Putamen (tissue), 1 donor: Measurements from ENCODE around the gene ADAMTS17.

Source experiments
- DNase-seq: peaks from one replicate; pipeline ENCODE4 v3.0.0-alpha.2; 2016; ENCODE audit warnings: low spot score

ADAMTS17 gene

GRCh38 chr15:100201376-100202280 is 140.1 kb downstream of the ADAMTS17 start:
- DNase-seq, result no peak

- DNase-seq, result no peak
Observed at GRCh38 chr15:100200287-100200880, 141.4 kb downstream of the ADAMTS17 start.

- no peak for DNase-seq
Observed at GRCh38 chr15:100199711-100200286, 142.0 kb downstream of the ADAMTS17 start.

- DNase-seq, result no peak
Observed at GRCh38 chr15:100198442-100198841, 143.3 kb downstream of the ADAMTS17 start.

- no peak for DNase-seq
Observed at GRCh38 chr15:100196326-100197058, 145.3 kb downstream of the ADAMTS17 start.

GRCh38 chr15:100194996-100195395 is 146.8 kb downstream of the ADAMTS17 start:
- DNase-seq, result no peak

- no peak for DNase-seq
Observed at GRCh38 chr15:100193277-100193860, 148.4 kb downstream of the ADAMTS17 start.

- DNase-seq, result no peak
Observed at GRCh38 chr15:100192097-100193080, 149.4 kb downstream of the ADAMTS17 start.

- DNase-seq, result no peak
Observed at GRCh38 chr15:100191161-100191560, 150.6 kb downstream of the ADAMTS17 start.

- DNase-seq, result no peak
Observed at GRCh38 chr15:100190675-100191074, 151.1 kb downstream of the ADAMTS17 start.

- DNase-seq, result no peak
Observed at GRCh38 chr15:100189849-100190248, 151.9 kb downstream of the ADAMTS17 start.

GRCh38 chr15:100189319-100189718 is 152.5 kb downstream of the ADAMTS17 start:
- DNase-seq, result no peak

GRCh38 chr15:100187677-100188076 is 154.1 kb downstream of the ADAMTS17 start:
- no peak for DNase-seq

- DNase-seq, result no peak
Observed at GRCh38 chr15:100186960-100187359, 154.8 kb downstream of the ADAMTS17 start.

- no peak for DNase-seq
Observed at GRCh38 chr15:100186366-100186765, 155.4 kb downstream of the ADAMTS17 start.

GRCh38 chr15:100183921-100184495 is 157.8 kb downstream of the ADAMTS17 start:
- no peak for DNase-seq

GRCh38 chr15:100180921-100181320 is 160.9 kb downstream of the ADAMTS17 start:
- DNase-seq, result no peak

GRCh38 chr15:100175406-100176114 is 166.2 kb downstream of the ADAMTS17 start:
- no peak for DNase-seq

- DNase-seq, result no peak
Observed at GRCh38 chr15:100174904-100175275, 166.9 kb downstream of the ADAMTS17 start.
